Forelimb muscle (tissue), 1 donor: ENCODE data around the gene GALNTL6. TPM values are rescaled to one million over a fixed set of nuclear protein-coding genes. Genes with fewer than 3 reads are reported as not detected.
"Not testable (repeated sequence)": the region's sequence is repeated elsewhere in the genome, so short reads cannot be mapped to it uniquely, and the experiment has no call there.

Experiments used
- DNase-seq: peaks from one replicate; pipeline ENCODE4 v3.0.0-alpha.2; 2013; ENCODE audit warnings: low read depth
- polyA plus RNA-seq: library from polyadenylated mRNA; unstranded; fragments of 120-200 nt; gene quantifications from one replicate; pipeline ENCODE4 v1.2.1, GENCODE V29; 2013; ENCODE audit not compliant: insufficient read length

The GALNTL6 gene
- polyA plus RNA-seq, 1 donor = 0.47 TPM

DNA sequence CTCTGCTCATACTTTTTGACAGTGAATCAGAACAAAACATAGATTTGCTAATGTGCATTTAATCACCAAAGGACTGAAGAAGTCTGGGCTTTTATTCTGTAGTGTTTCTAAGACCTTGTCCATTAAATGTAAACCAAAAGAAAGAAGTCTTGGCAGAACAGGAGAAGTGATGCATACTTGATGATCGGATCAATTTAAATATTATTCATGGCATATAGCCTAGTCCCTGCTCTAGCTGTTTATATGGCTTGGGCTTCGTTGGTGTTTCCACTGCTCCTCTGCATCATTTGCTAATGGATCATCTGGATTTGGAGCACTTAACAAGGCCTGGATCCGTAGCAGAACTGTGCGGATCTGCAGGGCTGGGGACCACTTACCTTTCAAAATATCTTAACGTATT, 566.6 kb downstream of the GALNTL6 start:
- no peak for DNase-seq

DNA sequence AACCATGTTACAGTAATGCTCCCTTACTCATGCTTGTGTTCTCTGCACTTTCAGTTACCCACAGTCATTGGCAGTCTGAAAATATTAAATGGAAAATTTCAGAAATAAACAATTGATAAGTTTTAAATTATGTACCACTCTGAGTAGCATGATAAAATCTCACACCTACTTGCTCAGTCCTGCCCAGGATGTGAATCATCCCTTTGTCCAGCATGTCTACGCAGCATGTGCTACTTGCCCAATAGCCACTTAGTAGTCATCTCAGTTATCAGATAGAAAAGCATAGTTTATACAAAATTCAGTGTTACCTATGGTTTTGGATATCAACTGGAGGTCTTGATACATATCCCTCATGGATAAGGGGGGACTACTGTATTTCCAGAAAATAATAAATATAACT, 577.1 kb downstream of the GALNTL6 start:
- no peak for DNase-seq

- DNase-seq = no peak
Observed at GRCh38 chr4:172392741-172393140, 579.5 kb downstream of the GALNTL6 start.

DNA sequence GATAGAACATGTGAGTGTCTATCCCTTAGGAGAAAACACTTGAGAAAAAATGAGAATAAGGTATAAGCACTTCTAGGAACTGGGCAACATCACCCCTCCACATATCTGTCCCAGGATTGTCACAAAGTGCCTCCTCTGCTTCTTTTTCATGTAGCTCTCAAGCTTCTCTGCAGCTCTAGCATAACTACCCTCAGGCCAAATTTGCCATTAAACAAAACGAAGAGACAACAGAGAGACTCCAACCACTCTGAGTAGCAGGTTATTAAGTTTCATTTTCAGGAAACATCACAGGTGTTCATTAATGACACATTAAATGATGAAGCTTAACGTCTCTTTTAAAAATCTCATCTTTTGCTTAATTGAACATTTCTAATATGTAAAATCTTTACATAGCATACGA, 580.0 kb downstream of the GALNTL6 start:
- no peak for DNase-seq

DNA sequence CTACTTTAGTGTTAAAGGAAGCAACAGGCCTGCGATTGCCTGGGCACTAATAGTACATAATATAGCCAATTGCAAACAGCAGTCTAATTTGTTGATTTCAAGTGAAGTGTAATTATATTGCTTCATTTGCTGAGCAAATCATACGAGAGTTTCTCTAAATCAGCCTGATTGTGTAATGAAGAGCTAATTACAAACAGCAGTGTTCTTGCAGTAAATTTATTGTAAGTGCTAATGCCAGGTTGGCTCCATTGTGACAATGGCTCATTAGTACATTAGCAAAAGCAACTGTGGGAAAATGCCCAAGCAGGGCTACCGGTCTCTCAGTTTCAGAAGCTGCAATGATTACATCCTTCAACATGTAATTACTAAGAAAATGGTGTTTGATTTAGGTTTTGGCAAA, 591.5 kb downstream of the GALNTL6 start:
- no peak for DNase-seq

DNA sequence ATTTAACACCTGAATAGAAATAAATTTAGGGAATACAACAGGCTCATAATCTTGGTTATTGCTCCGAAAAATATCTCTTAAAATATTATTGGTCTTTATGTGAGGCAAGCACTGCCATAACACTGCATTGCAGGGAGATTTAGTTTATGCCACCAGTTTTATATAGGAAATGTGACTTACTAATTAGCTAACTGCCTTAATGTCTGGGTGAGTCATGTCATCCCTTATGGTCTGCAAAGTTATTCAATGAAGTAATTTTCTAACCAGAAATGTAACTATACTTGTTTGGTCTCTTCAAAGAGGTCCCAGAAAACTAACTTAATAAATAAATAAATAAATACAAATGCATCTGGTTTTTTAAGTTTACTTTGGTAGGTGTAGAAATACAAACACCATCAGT, 597.2 kb downstream of the GALNTL6 start:
- DNase-seq = no peak

DNA sequence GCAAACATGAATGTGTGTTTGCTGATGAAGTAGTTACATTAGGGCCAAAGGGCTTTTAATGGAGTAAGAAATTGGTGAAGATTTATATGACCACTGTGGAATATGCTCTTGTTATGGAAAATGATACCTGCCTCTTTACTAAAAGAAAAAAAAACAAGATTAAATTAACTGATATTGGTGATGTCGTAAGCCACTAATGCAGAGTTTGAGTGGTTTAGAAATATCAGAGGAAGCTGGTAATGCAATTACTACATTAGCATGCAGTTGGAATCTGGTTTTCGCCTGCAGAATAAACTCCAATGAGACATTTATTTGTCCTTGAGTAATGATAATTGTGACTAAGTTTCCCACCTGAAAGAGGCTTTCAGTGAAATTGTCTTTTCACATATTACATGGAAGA, 597.9 kb downstream of the GALNTL6 start:
- DNase-seq = no peak

DNA sequence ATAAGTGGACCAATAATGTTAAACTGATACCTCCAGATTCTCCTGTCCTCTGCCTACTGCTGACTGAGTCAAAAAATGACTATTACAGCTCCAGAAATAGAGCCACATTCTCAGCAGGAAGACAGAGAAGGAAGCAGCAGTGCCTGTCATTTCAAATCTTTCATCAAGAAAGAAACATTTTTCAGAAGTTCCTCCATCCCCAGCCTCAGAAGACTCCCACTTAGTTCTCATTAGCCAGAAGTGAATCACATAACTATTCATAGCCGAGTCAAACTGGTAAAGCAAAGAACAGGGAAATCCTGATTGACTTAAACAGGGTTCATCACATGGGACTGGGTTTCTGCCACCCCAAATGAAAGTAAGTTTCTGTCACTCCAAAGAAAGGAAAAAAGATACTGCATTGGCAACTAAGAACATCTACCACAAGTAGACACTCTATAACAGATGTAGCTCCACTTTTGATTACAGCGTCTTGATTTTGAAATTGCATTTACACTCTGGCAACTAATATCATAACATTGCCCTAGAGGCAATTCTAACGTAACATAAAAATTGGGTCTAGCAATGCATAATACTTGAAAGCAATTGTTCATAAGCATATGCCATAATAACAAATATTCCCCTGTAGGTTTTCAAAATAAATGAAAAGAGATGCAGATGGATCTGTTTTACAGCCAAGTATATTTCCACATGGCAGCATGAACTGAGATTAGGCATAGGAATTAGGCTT, 599.8 kb downstream of the GALNTL6 start:
- no peak for DNase-seq

DNA sequence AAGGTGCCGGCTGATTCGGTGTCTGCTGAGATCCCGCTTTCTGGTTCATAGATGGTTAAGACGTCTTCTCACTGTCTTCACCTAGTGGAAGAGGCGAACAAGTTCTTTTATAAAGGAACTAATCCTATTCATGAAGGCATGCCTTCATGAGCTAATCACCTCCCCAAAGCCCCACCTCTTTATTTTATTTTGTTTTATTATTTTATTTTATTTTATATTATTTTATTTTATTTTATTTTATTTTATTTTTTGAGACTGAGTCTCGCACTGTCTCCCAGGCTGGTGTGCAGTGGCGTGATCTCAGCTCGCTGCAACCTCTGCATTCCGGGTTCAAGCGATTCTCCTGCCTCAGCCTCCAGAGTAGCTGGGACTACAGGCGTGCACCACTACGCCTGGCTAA, 615.8 kb downstream of the GALNTL6 start:
- not testable (repeated sequence) for DNase-seq

- no peak for DNase-seq
Observed at GRCh38 chr4:172480471-172480870, 667.3 kb downstream of the GALNTL6 start.

GRCh38 chr4:172481802-172482508, 668.8 kb downstream of the GALNTL6 start:
- no peak for DNase-seq

GRCh38 chr4:172485007-172485406, 671.8 kb downstream of the GALNTL6 start:
- DNase-seq = no peak

DNA sequence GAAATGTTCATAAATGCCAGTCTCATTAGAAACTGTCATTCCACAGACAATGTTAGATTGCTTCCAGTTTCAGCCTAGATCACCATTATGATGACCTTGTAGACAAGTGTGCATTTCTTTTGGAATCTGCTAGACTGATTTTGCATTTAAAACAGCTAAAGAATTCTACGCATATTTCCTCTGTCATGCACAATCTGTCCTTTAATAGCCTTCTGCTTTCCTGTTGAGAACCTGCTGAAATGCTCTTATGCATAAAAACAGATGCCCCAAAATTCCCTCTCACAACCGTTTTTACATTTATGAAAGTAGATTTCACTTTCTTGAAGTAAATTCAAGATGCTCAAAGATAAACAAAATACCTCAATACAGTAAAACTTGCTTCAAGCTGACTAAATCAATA, 673.3 kb downstream of the GALNTL6 start:
- DNase-seq = no peak

DNA sequence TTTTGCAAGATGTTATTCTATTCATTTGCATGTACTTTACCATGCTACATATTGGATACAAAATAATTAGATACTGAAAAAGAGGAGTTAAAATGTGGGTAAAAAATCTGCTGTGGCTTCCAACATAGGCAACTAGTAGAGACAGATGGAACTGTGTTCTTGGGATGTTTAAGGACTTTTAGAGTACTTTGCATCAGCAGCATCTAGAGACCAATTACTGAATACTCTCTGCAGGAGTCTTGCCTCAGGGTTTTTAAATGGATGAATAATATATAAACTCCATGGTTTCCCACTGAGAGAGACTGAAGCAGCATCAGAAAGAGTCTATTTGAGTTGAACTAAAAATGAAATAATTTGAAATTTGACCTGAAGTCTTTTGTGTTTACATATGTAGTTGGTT, 676.7 kb downstream of the GALNTL6 start:
- DNase-seq = no peak

DNA sequence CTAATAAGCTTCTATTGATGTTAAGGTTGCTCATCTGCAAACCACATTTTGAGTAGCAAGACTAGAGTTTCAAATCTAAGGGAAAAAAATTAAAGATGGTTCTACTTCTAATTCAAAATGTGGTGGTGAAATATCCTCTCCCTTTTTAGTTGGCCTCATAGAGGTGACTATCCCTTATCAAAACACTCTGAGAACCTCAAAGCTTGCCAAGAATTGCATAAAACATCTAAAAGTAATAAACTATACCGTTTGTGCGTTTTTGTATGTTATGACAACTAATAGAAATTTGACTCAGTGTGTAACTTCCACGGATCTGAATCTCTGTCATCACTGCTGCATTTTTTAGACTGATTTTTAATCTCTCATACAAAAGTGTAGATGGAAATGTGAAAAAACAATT, 682.6 kb downstream of the GALNTL6 start:
- DNase-seq = no peak

- DNase-seq = no peak
Observed at GRCh38 chr4:172497321-172497720, 684.1 kb downstream of the GALNTL6 start.

DNA sequence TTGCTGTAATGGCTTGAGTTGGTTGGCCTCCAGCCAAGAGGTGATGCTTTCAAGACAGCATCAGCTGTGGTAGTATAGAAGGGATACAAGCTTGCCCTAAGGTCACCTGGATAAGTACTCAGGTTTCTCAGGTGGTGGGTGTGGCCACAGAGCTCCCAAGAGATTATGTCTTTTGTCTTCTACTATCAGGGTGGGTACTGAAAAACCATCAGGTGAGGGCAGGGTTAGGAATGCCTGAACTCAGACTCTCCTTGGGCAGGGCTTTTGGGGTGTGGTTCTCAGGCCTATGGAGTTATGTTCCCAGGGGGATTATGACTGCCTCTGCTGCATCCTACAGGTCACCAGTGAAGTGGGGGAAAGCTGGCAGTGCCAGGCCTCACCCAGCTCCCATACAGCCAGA, 700.8 kb downstream of the GALNTL6 start:
- DNase-seq = no peak

DNA sequence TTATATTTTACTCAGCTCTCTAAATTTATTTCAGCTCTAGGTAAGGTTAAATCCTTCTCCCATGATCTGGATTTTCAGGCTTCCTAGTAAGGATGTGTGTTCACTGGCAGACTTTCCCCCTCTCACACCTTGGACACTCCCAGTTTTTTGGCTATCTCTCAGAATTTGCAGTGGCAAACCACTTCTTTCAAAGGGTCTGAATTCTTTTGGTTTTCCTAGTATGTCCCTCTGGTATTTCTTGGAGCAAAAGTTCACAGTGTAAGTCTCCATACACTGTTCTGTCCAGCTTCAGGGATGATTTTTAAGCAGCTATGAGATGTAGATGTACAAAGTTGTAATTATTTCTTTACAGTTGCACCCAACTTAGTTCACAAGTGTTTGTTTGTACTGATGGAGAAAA, 701.6 kb downstream of the GALNTL6 start:
- no peak for DNase-seq

DNA sequence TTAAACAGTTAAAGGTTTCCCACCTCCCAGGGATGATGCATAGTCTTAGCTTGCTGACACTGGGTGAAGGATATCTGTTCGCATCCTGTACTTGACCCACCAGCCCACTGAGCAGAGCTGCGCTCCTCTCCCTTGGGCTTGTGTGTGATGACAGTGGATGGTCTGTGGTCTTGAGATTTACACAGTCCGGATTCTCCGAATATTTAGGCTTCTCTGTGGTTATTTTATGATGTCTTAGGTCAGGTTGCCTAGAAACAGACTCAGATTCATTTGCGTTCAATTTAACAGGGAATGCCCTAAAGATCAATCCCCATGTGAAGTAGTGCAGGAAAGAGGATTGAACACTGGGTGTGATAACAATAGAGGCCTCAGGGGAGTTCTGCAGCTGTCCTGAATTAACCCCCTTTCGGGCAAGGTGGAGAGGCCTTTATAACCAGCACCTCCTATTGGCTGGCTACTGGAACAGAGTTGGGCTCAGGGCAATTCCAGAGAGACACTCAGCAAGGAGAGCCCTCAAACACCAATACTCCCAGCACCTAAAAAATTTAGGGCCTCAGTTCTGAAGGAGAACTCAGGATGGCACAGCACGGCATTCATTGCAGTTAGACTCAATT, 702.2 kb downstream of the GALNTL6 start:
- DNase-seq = no peak

- no peak for DNase-seq
Observed at GRCh38 chr4:172517391-172517790, 704.2 kb downstream of the GALNTL6 start.

- no peak for DNase-seq
Observed at GRCh38 chr4:172521248-172521647, 708.0 kb downstream of the GALNTL6 start.

GRCh38 chr4:172521680-172522079, 708.5 kb downstream of the GALNTL6 start:
- no peak for DNase-seq

- no peak for DNase-seq
Observed at GRCh38 chr4:172543249-172543648, 730.0 kb downstream of the GALNTL6 start.
